Measurements from ENCODE around the gene PLCB4. TPM values are rescaled to one million over a fixed set of nuclear protein-coding genes. Genes with fewer than 3 reads are reported as not detected.

The PLCB4 gene
- total RNA-seq, 1 donor from 2014 or later: 6.8 TPM

GRCh38 chr20:9103955-9104354 is 35.1 kb downstream of the PLCB4 start:
- DNase-seq: no peak

DNA sequence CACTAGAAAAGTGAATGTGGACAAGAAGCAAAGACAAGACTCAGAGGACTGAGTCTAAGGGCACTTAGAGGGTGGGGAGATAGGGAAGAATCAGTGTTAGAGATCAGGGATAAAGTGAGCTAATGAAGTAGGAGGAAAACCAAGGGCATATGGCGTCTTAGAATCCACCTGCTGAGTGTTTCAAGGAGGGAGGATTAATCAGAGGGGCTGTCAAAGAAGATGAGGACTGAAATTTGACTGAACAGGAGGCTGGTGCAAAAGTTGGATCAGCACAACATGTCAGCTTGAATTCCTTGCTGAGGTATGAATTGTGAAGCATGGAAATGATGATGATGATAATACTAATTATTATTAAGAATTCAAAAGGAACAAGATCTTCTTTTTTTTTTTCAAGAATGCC is 39.4 kb downstream of the PLCB4 start:
- no peak for DNase-seq

DNA sequence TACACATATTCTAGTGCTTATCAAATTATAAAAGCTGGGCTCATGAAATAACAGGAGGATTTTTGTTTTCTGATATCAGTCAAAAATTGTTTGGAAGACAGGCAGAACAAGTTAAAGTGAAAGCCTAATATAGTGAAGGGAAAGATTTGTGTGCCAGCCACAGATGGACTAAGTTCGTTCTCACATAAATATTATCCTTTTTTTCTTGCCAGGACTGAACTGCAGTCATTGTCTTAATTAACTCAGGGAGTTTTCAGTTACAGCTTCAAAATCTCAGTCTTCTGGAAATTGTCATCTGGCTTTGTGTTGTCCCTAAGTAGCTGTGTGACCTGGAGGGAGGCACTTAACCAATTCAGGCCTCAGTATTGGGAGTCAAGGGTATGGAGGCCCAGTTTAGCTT is 40.7 kb downstream of the PLCB4 start:
- DNase-seq: no peak

DNA sequence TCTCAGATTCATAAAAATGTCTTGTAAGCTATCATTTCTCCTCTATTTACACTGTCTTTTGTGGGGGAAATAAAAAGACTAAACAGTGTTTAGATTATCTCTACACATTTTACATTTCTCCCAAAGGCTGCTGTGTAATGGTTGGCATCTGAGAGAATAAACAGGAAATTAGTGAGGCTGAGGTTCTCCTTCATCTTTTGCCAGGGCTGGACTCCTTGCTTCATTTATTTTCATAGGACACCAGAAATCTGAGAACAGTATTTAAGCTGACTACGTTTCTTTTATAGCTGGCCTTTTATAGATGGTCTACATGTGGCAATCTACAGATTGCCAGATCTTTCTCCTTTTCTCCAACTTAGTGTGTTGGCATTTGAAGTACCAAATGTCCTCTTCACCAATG is 41.5 kb downstream of the PLCB4 start:
- no peak for DNase-seq

- no peak for DNase-seq
These were observed 42.1 kb downstream of the PLCB4 start for GRCh38 chr20:9110916-9111432.

- DNase-seq: no peak
These were observed 43.9 kb downstream of the PLCB4 start for GRCh38 chr20:9112541-9113515.

- DNase-seq: no peak
These were observed 45.8 kb downstream of the PLCB4 start for GRCh38 chr20:9114709-9115108.

GRCh38 chr20:9117548-9117947 is 48.7 kb downstream of the PLCB4 start:
- DNase-seq: no peak

GRCh38 chr20:9119776-9120175 is 50.9 kb downstream of the PLCB4 start:
- DNase-seq: no peak

- DNase-seq: no peak
These were observed 52.3 kb downstream of the PLCB4 start for GRCh38 chr20:9121211-9121610.

GRCh38 chr20:9122571-9122970 is 53.7 kb downstream of the PLCB4 start:
- no peak for DNase-seq

- DNase-seq: no peak
These were observed 57.6 kb downstream of the PLCB4 start for GRCh38 chr20:9126527-9126926.

- DNase-seq: no peak
These were observed 59.7 kb downstream of the PLCB4 start for GRCh38 chr20:9128568-9128967.

DNA sequence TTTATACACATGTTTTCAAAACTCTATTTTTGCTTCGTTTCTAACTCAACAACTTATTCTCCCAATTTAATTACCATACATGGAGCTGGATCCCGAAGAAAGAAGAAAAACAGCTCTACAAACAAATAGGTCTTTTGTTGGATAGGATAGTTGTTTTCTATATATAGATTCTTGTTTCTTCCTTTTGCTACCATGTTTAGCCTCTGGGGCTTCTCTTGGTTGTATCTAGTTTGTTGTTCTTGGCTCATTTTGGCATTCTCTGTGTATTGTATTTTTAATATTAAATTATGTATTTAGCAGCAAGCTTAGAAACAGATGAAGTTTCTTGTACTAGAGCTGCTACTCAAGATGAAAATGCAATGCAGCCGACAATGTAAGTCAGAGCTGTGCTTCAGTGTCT is 60.9 kb downstream of the PLCB4 start:
- no peak for DNase-seq

DNA sequence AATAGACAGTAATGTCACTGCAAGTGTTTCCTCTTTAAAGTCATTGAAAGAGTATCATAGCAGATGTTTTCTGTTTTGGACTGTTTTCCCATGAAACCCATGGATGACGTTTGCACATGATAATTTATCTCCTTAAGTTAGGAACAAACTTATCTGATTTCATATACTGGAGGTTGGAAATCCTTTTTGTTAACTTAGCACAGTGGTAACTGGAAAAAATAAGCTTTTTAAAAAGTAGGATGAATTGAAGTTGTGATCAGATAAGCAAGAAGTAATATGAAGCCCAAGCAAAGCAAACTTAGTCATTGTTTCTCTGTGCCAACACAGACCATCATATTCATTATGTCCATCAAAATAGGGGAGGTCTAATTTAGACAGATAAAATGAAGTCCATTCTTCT is 61.6 kb downstream of the PLCB4 start:
- DNase-seq: peak; percentile 20

DNA sequence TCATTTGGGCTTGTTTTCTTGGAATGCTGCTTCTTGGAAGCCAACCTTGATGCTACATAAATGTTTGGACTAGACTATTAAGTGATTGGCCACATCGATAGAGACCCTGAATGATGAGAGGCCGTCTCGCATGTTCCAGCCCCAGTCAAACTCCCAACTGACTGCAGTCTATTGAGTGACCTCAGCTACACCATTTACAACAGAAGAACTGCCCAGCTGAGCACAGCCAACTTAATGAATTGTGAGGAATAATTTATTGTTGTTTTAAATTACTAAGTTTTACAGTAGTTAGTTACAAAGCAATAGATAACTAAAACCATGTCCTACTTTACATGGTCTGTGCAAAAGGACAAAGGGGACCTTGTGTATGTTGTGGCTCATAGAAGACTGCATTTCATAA is 63.0 kb downstream of the PLCB4 start:
- no peak for DNase-seq

- no peak for DNase-seq
These were observed 65.5 kb downstream of the PLCB4 start for GRCh38 chr20:9134346-9134745.

- DNase-seq: no peak
These were observed 67.2 kb downstream of the PLCB4 start for GRCh38 chr20:9136114-9136513.

- DNase-seq: no peak
These were observed 68.1 kb downstream of the PLCB4 start for GRCh38 chr20:9137001-9137400.

DNA sequence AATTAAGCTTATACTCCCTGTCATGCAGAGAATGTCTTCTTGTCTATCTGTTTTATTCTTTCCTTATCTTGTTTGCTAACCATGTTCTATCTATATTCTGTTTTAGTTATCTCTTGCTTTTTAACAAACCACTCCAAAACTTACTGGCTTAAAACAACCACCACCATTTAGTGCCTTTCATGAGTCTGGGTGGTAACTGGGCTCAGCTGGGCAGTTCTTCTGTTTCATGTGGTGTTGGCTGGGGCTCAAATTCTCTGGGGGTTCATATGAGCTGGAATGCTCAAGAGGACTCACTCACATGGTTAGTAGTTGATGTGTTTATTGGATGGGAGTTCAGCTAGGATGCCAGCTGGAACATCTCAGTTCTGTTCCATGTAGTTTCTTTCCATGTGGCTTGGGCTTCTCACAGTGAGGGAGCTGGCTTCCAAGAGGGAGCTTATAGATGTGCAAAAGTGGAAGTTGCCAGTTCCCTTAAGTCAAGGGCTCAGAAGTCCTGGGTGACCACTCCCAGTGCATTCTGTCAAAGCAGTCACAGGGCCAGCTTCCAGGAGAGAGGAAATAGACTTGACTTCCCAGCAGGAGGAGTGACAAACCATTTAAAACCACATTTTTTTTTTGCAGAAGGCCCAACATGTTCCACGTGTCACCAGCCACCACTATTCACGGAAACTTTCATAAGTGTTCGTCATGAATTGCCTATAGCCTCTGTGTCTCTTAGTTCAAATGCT is 70.4 kb downstream of the PLCB4 start:
- no peak for DNase-seq

GRCh38 chr20:9140162-9140760 is 71.4 kb downstream of the PLCB4 start:
- DNase-seq: no peak

DNA sequence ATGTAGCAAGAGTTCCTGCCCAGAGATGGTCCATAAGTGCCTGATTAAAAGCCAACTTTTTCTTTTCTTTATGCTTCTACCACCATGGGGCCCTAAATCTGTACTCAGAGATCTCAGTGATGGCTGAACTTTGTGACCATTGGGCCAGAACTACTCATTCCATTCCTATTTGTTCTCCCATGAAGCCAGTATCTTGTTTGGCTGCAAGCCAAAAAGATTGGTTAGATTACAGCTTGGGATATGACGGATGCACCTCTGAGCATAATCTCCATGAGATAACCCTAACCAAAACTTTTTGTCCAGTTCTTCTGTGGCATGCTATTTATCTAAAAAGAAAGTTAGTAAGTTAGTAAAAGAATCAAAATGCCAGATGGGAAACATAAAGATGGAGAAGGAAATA is 72.2 kb downstream of the PLCB4 start:
- DNase-seq: no peak

DNA sequence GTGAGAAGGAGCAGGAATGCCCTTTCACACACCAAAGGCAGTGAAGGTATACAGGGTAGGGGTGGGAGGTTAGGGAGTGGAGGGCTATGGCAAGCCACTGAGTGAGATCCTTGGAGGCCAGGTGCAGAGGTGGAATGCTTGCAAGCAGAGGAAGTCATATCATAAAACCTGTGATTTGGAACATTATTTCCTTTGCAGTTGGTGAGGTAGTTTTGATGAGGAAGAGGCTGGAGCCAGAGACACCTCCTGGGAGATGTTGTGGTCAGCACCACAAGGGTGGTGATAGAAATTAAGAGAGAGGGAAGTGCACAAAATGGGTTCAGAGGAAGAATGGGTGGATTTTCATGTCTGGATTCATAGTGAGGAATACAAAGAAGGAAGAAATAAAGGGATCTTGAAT is 73.0 kb downstream of the PLCB4 start:
- no peak for DNase-seq
